ENCODE results near the gene CPED1. TPM values are rescaled to one million over a fixed set of nuclear protein-coding genes. Genes with fewer than 3 reads are reported as not detected.

Gene CPED1
- total RNA-seq, 2 experiments from 2014 or later = not detected

DNA sequence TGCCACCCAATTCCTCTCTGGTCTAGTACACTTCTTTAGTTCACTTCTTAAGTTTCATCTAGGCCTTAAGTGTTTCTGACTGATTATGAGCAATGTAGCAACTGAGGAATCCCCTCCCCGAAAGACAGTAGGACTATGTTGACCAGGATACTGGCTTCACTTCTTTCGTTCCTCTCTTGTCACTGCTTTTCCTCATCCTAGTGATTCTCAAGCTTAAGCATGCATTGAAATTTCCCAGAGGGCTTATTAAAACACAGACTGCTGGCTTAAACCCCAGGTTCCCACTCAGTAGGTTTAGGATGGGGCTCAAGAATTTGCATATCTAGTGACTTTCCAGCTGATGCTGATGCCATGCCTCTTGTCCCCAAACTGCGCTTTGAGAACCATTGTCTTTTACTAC is 175.7 kb downstream of the CPED1 start:
- Histone ChIP-seq H3K36me3 (ENCODE audit: insufficient read depth, low read length) (no peaks in the 10 kb centered on the region), H3K27ac (ENCODE audit: low read depth, low read length, poor library complexity, severe bottlenecking) (no peak overlapping the region), H4K20me1 (ENCODE audit: insufficient read depth, low read length) (no peaks in the 10 kb centered on the region), H3K4me2 (ENCODE audit: low read length) (no peak overlapping the region), H3K79me2 (ENCODE audit: insufficient read depth, low read depth, low read length) (no peaks in the 10 kb centered on the region), H3K9me3 (ENCODE audit: low read length) (no peaks in the 10 kb centered on the region), H3K9me2 (ENCODE audit: insufficient read depth, low read length) (no peaks in the 10 kb centered on the region), H3K4me1 (ENCODE audit: insufficient read depth, low read length, poor library complexity, severe bottlenecking) (peaks cover 6% of the 10 kb centered on the region), H3K4me3 (ENCODE audit: low read depth, low read length, poor library complexity, severe bottlenecking) (no peak overlapping the region), H2AFZ (ENCODE audit: low read length) (peak overlapping the region; percentile 12; the same call in 1 of the 2 replicates)
- no TSS peak for BruUV-seq (replicated peaks)
- ChIA-PET CTCF (ENCODE audit: unreplicated experiment) (no interaction called here), POLR2A (interaction anchor here (0.6 to 2.1 kb wide), 3 partner anchors 13 to 31 kb away, joined by 3 to 14 read pairs (median 3); no protein-coding TSS in a partner anchor)
- no peak for DNase-seq (ENCODE audit: low spot score)
- intact Hi-C loops (cut with micrococcal nuclease; ENCODE audit: unreplicated experiment) = no loop called here
- TF ChIP-seq, protein P1, sequence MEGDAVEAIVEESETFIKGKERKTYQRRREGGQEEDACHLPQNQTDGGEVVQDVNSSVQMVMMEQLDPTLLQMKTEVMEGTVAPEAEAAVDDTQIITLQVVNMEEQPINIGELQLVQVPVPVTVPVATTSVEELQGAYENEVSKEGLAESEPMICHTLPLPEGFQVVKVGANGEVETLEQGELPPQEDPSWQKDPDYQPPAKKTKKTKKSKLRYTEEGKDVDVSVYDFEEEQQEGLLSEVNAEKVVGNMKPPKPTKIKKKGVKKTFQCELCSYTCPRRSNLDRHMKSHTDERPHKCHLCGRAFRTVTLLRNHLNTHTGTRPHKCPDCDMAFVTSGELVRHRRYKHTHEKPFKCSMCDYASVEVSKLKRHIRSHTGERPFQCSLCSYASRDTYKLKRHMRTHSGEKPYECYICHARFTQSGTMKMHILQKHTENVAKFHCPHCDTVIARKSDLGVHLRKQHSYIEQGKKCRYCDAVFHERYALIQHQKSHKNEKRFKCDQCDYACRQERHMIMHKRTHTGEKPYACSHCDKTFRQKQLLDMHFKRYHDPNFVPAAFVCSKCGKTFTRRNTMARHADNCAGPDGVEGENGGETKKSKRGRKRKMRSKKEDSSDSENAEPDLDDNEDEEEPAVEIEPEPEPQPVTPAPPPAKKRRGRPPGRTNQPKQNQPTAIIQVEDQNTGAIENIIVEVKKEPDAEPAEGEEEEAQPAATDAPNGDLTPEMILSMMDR (conservative IDR thresholded peaks at IDR 0.05; ENCODE audit: low read length) = no peak
- TF ChIP-seq EZH2phosphoT487 (IDR thresholded peaks at IDR 0.05; ENCODE audit: borderline replicate concordance, low read depth, low read length) = no peak

DNA sequence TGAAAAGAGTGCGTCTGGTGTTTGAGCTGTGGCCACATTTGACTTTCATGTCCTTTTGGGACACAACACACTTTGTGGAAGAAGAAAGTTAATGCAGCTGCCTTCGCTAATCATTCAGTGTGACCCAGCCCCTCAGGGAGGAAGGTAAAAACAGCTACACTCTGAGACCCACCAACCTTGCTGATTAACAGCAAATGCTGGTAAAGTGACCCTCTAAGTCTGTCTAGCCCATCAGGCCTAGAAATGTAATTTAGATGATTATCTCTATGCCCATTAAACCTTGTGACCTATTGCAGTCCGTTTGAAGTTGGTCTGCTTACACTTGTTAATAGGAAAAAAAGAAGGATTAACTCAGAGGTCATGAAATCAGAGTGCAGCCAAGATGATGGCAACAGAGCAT is 178.4 kb downstream of the CPED1 start:
- intact Hi-C loops (cut with micrococcal nuclease; ENCODE audit: unreplicated experiment) = no loop called here
- no peaks in the 10 kb centered on the region for H4K20me1 ChIP-seq (ENCODE audit: insufficient read depth, low read length)
- no peaks in the 10 kb centered on the region for H3K9me3 ChIP-seq (ENCODE audit: low read length)
- H3K36me3 ChIP-seq (ENCODE audit: insufficient read depth, low read length) = no peaks in the 10 kb centered on the region
- no peak for TF ChIP-seq EZH2phosphoT487 (IDR thresholded peaks at IDR 0.05; ENCODE audit: borderline replicate concordance, low read depth, low read length)
- TF ChIP-seq, protein P1 (conservative IDR thresholded peaks at IDR 0.05; ENCODE audit: low read length) = no peak
- ChIA-PET CTCF (ENCODE audit: unreplicated experiment) (no interaction called here), POLR2A (interaction anchor here (1.1 kb wide), 1 partner anchor 10 kb away, joined by 5 read pairs; no protein-coding TSS in a partner anchor)
- peaks cover 6% of the 10 kb centered on the region for H3K4me1 ChIP-seq (ENCODE audit: insufficient read depth, low read length, poor library complexity, severe bottlenecking)
- H3K4me2 ChIP-seq (ENCODE audit: low read length) = 0 out of 2 replicates have a peak overlapping the region, but pooled peaks have one; percentile 2
- no TSS peak for BruUV-seq (replicated peaks)
- H2AFZ ChIP-seq (ENCODE audit: low read length) = peak overlapping the region; percentile 73
- H3K79me2 ChIP-seq (ENCODE audit: insufficient read depth, low read depth, low read length) = no peaks in the 10 kb centered on the region
- H3K4me3 ChIP-seq (ENCODE audit: low read depth, low read length, poor library complexity, severe bottlenecking) = no peak overlapping the region
- H3K27ac ChIP-seq (ENCODE audit: low read depth, low read length, poor library complexity, severe bottlenecking) = no peak overlapping the region
- no peak for DNase-seq (ENCODE audit: low spot score)
- H3K9me2 ChIP-seq (ENCODE audit: insufficient read depth, low read length) = no peaks in the 10 kb centered on the region

DNA sequence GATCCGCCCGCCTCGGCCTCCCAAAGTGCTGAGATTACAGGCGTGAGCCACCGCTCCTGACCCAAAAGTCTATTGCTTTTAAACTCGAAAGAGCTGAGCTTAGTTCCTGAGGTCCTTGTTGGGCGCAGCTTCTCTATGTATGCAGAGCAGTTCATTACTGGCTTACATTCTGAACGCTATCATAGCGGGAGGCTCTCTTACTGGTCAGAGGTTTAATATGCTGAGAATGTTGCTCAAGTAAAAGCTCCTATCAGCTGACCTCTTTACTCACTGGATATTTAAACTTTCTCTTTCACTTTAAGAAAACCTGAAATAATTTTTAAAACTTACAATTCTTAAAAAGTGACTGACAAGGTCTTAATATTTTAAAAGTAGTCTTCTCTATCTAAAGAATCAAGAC is 179.5 kb downstream of the CPED1 start:
- DNase-seq (ENCODE audit: low spot score) = no peak
- H3K36me3 ChIP-seq (ENCODE audit: insufficient read depth, low read length) = no peaks in the 10 kb centered on the region
- no peak overlapping the region for H2AFZ ChIP-seq (ENCODE audit: low read length)
- CTCF ChIA-PET (ENCODE audit: unreplicated experiment) = no interaction called here
- no peak overlapping the region for H3K4me3 ChIP-seq (ENCODE audit: low read depth, low read length, poor library complexity, severe bottlenecking)
- H3K79me2 ChIP-seq (ENCODE audit: insufficient read depth, low read depth, low read length) = no peaks in the 10 kb centered on the region
- no peaks in the 10 kb centered on the region for H4K20me1 ChIP-seq (ENCODE audit: insufficient read depth, low read length)
- intact Hi-C loops (cut with micrococcal nuclease; ENCODE audit: unreplicated experiment) = no loop called here
- POLR2A ChIA-PET = interaction anchor here (0.6 to 1.0 kb wide), 3 partner anchors 13 to 1668 kb away, joined by 3 to 7 read pairs (median 3); no protein-coding TSS in a partner anchor
- H3K9me2 ChIP-seq (ENCODE audit: insufficient read depth, low read length) = no peaks in the 10 kb centered on the region
- no TSS peak for BruUV-seq (replicated peaks)
- H3K4me1 ChIP-seq (ENCODE audit: insufficient read depth, low read length, poor library complexity, severe bottlenecking) = peaks cover 6% of the 10 kb centered on the region
- H3K4me2 ChIP-seq (ENCODE audit: low read length) = no peak overlapping the region
- no peaks in the 10 kb centered on the region for H3K9me3 ChIP-seq (ENCODE audit: low read length)
- no peak overlapping the region for H3K27ac ChIP-seq (ENCODE audit: low read depth, low read length, poor library complexity, severe bottlenecking)
- TF ChIP-seq, protein P1 (conservative IDR thresholded peaks at IDR 0.05; ENCODE audit: low read length) = no peak
- no peak for TF ChIP-seq EZH2phosphoT487 (IDR thresholded peaks at IDR 0.05; ENCODE audit: borderline replicate concordance, low read depth, low read length)

Measured in OCI-LY7 (cell line).